ENCODE results near the gene NFXL1.

GRCh38 chr4:47863486-47863885 lies 50.9 kb downstream of the NFXL1 start:
- TF ChIP-seq CTCF (IDR thresholded peaks at IDR 0.05) (no peak), POLR2A (IDR thresholded peaks at IDR 0.05) (no peak)
